CD4-positive, alpha-beta T cell treated with Interleukin-2 at 100 ng/mL for 4 hours (primary cell): ENCODE data around the gene CCT7.

Experiments
- DNase-seq: peaks from one replicate; pipeline ENCODE4 v3.0.0-alpha.2; 2020; ENCODE audit warnings: low spot score

CCT7 gene

GRCh38 chr2:73294239-73294638 is 60.1 kb downstream of the CCT7 start:
- no peak for DNase-seq

- DNase-seq: no peak
Measured at GRCh38 chr2:73295751-73296400, 61.8 kb downstream of the CCT7 start.

DNA sequence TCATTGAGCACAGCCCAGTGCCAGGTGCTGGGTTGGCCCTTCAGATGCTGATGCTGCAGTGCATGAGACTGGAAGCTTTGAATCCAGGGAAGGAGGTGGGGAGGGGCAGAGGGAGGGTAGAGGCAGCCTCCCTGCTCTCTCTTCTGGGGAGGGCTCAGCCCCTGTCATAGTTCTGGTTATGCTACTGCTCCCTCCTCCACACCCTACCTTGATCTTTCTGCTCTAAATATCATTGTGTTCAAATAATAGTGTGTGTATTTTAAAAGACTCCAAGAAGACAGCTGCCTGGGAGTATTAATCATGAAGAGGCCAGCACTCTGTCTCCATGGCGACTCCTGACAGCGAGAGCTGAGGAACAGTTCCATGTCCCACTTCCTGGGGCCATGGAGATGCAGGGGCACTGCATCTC is 63.0 kb downstream of the CCT7 start:
- no peak for DNase-seq

DNA sequence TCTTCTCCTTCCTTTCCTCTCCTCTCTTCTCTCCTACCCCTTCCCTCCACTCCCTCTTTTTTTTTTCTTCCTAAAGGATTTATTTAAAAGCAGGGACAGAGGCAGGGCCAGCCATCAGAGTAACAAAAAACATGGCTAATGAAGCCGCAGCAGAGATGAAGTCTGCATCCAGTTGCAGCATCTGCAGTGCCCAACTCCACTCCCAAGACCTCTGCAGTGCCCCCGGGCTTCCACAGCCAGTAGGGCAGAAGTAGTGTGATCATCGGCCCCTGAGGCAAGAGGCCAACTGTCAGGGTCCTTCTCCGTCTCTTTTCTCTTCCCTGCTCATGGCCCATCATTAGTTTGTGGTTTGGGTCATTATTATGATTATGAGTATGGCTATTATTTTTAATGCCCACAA is 63.5 kb downstream of the CCT7 start:
- DNase-seq: no peak

DNA sequence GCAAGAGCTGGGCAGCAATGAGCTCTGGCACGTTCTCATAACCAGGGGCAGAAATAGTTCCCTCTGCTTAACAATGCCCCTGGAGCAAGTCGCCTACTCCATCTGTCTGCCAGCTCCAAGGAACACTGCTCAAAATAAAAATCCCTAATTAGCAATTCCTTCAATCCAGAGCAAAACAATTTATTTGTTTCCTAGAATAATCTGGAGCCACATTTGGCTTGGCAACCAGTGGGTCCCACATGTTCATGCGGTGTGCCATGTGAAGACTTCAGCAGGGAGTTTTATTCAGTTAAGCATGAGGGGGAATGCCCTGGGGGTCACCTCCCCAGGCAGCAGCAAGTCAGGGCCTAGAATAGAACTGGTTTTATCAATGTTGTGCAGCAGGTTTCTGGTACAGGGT is 66.8 kb downstream of the CCT7 start:
- no peak for DNase-seq

GRCh38 chr2:73301636-73302035 is 67.5 kb downstream of the CCT7 start:
- no peak for DNase-seq
